Mucosa of stomach (tissue), 1 donor: ENCODE measurements around the gene PRG2.
A peak's percentile ranks its signal among the peaks of the same experiment; 100 is the strongest.

ENCODE experiments used
- H3K27me3 ChIP-seq: one replicate; pipeline ENCODE4 v1.7.0; 2013; ENCODE audit warnings: mild to moderate bottlenecking, low read length; ENCODE audit not compliant: control insufficient read depth, insufficient read depth
- H3K36me3 ChIP-seq: one replicate; pipeline ENCODE4 v1.7.0; 2013; ENCODE audit warnings: low read length; ENCODE audit not compliant: control insufficient read depth, insufficient read depth
- H3K4me1 ChIP-seq: one replicate; pipeline ENCODE4 v1.7.0; 2013; ENCODE audit warnings: mild to moderate bottlenecking, low read length; ENCODE audit not compliant: control insufficient read depth, insufficient read depth
- H3K4me3 ChIP-seq: one replicate; pipeline ENCODE4 v1.7.0; 2013; ENCODE audit warnings: low read length
- H3K9ac ChIP-seq: one replicate; pipeline ENCODE4 v1.7.0; 2013; ENCODE audit warnings: mild to moderate bottlenecking, low read length, moderate library complexity
- H3K9me3 ChIP-seq: one replicate; pipeline ENCODE4 v1.7.0; 2013; ENCODE audit warnings: mild to moderate bottlenecking, low read length, moderate library complexity; ENCODE audit not compliant: control insufficient read depth
- donor health status: Pancreatic carcinoma.

Gene PRG2

DNA sequence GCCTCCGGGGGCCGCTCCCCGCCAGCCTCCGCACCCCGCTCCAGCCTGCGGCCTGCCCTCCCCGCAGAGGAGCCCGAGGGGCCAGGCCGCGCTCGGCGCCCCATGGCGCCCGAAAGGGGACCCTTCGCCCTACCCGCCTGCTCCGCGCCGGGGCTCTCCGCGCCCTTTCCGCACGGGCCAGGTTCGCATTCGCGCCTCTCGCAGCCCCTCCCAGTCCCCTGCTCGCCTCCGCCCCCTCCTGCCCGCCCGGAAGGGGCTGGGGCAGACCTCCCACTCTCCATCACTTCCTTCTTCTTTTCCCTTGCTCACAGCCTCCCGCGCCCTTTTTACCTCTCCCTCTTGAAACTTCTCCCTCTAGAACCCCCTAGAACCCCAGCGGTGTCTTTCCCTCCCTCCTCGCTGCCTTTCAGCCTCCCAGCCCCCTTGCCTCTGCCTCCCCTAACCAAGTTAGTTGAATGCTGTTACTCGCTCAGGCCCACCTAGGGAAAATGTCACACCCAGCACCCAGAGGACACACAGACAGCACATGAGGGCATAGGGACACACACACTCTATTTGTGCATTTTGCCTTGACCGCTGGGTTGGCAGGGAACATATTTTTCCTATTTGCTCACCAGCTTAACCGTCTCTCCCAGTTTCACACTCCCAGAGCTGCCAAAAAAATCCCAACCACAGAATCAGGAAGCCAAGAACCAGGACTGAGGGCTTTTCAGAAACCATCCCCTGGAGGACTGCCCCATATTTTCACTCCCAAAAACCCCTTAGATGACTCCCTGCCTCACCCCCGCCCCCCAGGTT is 36.7 kb upstream of the PRG2 start, which contains the start of gene SLC43A3:
Gene SLC43A3 (minus strand): TSS at position 193 of the 798 bp plus-strand sequence. CDS start 949 bp downstream, outside the sequence.
- Histone ChIP-seq H3K9me3 (no peaks in the 10 kb centered on the region), H3K4me1 (peaks cover 34% of the 10 kb centered on the region), H3K9ac (peak within 1 kb of the TSS; percentile 76), H3K4me3 (peak within 1 kb of the TSS; percentile 29), H3K36me3 (no peaks in the 10 kb centered on the region), H3K27me3 (no peaks in the 10 kb centered on the region)

DNA sequence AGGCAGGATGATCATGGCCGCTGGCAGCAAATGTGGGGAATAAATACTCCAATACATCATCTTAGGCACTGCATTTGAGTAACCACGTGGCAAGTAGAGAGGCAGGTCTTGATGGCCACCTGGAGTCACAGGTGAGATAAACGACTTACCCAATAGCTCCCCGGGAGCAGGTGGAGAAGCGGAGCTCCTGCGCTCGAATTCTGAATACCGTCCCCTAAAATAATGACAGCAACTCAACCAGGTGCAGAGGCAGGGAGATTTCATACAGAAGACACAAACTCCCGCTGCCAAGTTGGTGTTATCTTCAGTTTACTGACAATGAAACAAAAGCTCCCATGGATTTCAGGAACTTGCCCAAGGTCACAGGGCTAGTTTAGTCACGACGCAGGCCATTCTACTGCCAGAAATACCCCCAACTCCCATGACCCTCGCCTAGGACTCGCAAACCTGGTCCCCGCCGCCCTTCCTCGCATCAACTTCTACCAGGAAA is 36.0 kb upstream of the PRG2 start:
- peak overlapping the region; percentile 29 for H3K4me3 ChIP-seq
- H3K9me3 ChIP-seq: no peaks in the 10 kb centered on the region
- peaks cover 34% of the 10 kb centered on the region for H3K4me1 ChIP-seq
- no peaks in the 10 kb centered on the region for H3K36me3 ChIP-seq
- H3K27me3 ChIP-seq: no peaks in the 10 kb centered on the region
- peak overlapping the region; percentile 76 for H3K9ac ChIP-seq

DNA sequence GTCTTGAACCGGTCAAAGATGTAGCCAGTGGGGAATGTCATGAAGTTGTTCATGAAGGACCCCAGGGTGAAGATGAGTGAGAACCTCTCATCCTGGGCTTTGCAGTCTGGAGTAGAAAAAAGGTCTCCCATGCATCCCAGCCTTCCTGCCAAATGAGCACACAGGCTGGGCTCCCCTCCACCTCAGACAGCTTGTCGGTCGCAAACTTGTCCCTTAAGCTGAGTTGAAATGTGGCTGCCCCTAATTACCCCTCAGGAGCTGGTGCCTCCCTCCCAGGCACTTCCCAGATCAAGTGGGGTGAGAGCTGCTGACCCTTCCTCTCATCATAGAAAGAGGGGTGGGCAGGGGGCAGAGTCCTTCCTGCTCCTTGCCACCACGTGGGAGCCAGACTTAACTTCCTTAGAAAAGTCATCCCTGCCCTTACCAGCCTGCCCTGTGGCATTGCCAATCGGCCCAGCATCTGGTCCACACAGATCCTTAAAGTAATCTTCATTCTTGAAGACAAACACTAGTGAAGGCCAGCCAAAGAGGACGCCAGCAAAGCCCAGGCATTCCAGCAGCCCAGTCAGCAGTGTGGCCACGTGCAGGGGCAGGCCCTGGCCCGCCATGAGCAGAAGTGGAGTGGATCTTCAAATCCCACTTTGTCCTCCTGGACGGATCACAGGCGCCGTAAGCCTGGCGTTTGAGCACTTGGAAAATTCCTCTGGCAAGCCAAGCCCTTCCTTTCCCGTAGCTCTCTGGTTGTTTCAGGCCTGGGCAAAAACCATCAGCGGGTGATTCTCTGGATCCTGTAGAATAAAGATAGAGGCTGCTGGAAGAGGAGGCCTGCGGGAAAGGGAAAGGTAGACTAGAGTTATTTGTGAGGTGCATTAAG is 35.4 kb upstream of the PRG2 start:
- Histone ChIP-seq H3K27me3 (no peaks in the 10 kb centered on the region), H3K9me3 (no peaks in the 10 kb centered on the region), H3K4me3 (no peak overlapping the region), H3K9ac (peak overlapping the region; percentile 76), H3K4me1 (peaks cover 34% of the 10 kb centered on the region), H3K36me3 (no peaks in the 10 kb centered on the region)

DNA sequence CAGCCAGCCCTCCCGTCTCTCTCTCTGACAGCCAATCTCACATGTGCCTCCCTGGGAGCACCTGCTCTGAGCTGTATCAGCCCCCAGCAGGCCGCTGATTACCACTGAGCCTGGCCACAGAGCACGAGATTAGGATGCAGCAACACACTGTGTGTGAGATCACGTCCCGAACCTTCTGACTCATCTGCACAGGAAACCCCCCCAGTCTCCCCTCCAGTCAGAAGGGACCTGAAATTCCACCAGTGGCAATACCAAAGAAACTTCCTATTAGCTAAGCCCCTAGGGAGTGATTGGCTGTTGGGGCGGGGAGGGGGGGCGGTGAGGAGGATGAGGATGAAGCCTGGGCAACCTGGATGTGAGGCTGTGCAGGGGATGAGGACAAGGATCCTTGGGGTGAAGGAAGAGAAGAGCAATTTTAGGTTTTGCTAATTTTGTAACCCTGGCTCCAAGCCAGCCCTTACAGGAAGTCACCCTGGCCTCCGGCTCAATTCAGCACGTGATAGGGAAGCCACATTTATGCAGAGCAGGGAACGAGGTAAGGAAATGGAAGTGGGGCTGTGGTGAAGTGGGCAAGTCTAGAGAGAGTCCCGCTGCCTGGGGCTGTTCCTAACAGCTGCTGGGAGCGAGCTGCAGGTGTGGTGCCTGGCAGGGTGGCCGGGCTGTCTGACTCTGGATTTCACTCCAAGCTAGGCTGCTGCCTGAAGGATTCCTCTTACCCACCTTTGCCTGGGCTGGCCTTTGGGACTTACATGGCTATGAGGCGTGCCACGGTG is 34.5 kb upstream of the PRG2 start:
- H3K4me3 ChIP-seq: no peak overlapping the region
- no peaks in the 10 kb centered on the region for H3K9me3 ChIP-seq
- H3K9ac ChIP-seq: no peak overlapping the region

DNA sequence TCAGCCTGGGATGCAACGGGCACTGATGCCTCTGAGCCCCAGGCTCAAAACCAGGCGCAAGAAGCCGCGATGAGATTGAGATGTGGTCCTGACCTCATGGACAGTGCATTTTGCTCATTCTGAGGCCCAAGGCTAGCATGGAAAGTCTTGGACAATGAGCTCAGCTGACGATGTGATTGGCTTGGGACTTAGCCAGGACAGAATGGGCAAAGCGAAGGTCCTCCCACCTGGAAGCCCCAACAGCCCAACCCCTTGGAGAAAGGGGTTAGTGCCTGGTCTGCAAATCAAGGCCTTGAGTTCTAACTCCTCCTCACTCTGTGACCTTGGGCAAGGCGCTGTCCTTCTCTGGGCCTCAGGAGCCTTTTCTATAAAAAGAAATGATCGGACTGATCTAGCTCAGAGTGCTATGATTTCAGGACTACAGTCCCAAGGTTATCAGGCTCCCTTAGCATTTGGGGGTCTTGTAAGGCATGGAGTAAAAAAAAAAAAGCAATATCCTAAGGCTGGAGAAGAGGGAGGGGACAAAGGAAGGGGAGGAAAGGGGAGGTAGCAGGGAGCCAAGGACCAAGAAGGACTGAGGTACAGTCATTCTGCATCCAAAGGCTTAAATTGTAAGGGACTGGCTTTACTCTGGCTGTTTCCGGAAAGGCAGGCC is 33.8 kb upstream of the PRG2 start:
- H3K9me3 ChIP-seq: no peaks in the 10 kb centered on the region
- H3K36me3 ChIP-seq: no peaks in the 10 kb centered on the region
- H3K9ac ChIP-seq: no peak overlapping the region
- peaks cover 29% of the 10 kb centered on the region for H3K4me1 ChIP-seq
- no peak overlapping the region for H3K4me3 ChIP-seq
- no peaks in the 10 kb centered on the region for H3K27me3 ChIP-seq

More for the DNA sequence above, 34.5 kb upstream of the PRG2 start:
- Histone ChIP-seq H3K27me3 (no peaks in the 10 kb centered on the region), H3K4me1 (peaks cover 34% of the 10 kb centered on the region), H3K36me3 (no peaks in the 10 kb centered on the region)

DNA sequence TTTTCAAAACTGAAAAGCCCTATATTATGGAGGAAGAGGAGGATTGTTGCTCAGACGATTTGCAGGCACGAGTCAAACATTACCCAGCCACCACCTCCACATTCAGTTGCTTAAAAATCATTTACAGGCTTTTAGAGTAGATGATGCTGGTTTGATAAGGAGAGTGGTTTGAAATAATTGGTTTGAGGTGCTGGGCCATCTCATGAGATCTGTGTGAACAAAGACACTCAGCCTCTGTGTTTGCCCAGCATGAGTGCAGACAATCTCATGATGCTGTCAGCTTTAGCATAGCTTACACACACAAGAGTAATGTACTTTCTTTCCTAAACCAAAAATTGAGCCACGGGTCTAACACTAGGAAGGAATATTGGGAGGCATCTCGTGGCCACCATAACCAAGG is 32.2 kb upstream of the PRG2 start:
- Histone ChIP-seq H3K9me3 (no peaks in the 10 kb centered on the region), H3K36me3 (peaks cover 2% of the 10 kb centered on the region), H3K4me1 (peaks cover 25% of the 10 kb centered on the region), H3K27me3 (no peaks in the 10 kb centered on the region), H3K9ac (no peak overlapping the region), H3K4me3 (no peak overlapping the region)

DNA sequence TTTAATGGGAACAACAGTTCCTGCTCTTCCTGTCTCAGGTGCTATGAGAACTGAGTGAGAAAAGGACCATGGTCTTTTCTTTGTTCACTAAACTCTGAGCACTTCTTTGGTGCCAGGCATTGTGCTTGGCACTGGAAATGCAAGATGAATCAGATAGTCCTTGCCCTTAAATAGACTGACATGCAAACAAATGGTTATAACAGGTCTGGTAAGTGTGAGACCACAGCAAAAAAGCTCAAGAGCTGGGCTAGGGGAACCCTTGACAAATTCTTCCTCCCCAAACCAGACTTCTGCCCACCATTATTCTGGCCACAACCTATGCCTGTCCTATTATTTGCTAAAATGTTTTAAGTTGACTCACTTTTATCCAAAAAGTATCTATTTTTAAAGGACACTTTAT is 31.4 kb upstream of the PRG2 start:
- H3K36me3 ChIP-seq: peaks cover 6% of the 10 kb centered on the region

DNA sequence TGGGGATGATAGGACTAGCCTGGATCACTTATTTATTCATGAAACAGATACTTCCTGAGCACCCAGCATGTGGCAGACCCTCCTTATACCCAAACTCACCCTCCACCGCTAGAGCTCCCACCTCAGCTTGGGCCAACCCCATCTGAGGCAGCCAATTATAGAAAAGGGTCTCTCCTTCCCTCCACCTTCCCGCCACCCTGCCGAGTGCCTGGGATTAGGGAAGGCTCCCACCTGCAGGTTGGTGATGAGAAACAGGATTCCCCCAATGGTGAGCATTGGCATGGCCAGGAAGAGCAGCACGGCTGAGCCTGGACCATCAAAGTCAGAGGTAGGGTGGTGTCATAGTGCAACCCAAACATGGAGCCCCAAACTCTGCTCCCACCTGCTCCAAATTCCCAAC is 30.6 kb upstream of the PRG2 start:
- H3K9me3 ChIP-seq: no peaks in the 10 kb centered on the region
- no peak overlapping the region for H3K4me3 ChIP-seq
- peaks cover 6% of the 10 kb centered on the region for H3K36me3 ChIP-seq
- H3K27me3 ChIP-seq: no peaks in the 10 kb centered on the region
- peaks cover 9% of the 10 kb centered on the region for H3K4me1 ChIP-seq
- H3K9ac ChIP-seq: no peak overlapping the region

More for the DNA sequence above, 31.4 kb upstream of the PRG2 start:
- Histone ChIP-seq H3K9ac (no peak overlapping the region), H3K4me1 (peaks cover 16% of the 10 kb centered on the region), H3K27me3 (no peaks in the 10 kb centered on the region), H3K9me3 (no peaks in the 10 kb centered on the region), H3K4me3 (no peak overlapping the region)

DNA sequence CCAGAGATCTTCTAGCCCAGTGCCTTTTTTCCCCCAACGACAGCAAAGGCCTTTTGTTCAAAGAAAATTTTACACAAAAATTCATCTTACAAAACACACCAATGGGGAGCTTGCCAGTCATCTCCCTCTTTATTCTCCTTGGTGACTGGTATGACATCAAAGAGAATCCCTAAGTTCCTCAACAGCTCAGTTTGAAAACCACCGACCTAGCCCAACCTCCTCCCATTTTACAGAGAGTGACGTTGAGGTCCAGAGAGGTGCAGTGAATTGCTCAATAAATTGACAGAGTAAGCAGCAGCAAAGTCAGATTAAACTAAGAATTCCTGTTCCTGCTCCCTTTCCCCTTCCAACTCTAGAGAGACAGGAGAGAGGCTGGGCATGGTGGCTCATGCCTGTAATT is 28.7 kb upstream of the PRG2 start:
- H3K9me3 ChIP-seq: no peaks in the 10 kb centered on the region
- H3K27me3 ChIP-seq: no peaks in the 10 kb centered on the region
- H3K36me3 ChIP-seq: peaks cover 6% of the 10 kb centered on the region
- H3K4me3 ChIP-seq: no peak overlapping the region
- no peak overlapping the region for H3K9ac ChIP-seq
- no peaks in the 10 kb centered on the region for H3K4me1 ChIP-seq

DNA sequence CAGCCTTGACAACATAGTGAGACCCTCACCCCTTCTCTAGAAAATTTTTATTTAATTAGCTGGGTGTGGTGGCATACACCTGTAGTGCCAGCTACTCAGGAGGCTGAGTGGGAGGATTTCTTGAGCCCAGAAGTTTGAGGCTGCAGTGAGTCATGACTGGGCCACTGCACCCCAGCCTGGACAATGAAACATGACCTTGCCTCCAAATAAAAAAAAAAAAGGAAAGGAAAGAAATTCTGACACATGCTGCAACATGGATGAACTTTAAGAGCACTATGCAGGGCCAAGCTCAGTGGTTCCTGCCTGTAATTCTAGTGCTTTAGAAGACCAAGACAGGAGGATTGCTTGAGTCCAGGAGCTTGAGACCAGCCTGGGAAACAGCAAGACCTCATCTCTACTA is 27.7 kb upstream of the PRG2 start:
- no peaks in the 10 kb centered on the region for H3K9me3 ChIP-seq
- H3K27me3 ChIP-seq: no peaks in the 10 kb centered on the region
- no peaks in the 10 kb centered on the region for H3K4me1 ChIP-seq
- H3K4me3 ChIP-seq: no peak overlapping the region
- peaks cover 6% of the 10 kb centered on the region for H3K36me3 ChIP-seq
- no peak overlapping the region for H3K9ac ChIP-seq

DNA sequence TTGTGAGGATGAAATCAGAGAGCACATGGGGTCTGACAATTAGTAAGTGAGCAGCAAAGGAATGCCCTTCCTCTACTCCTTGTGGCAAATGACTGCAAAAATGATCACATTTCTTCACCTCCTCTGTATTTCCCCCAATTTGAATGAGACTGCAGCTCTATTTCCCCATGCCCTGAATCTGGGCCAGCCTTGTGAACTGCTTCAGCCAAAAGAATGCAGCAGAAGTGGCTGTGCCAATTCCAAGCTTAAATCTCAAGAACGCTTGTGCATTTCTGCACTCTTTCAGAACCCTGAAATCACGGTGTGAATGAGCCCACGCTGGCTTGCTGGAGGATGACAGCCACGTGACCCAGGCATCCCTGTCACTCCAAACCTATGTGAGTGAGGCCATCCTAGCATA is 26.6 kb upstream of the PRG2 start:
- no peaks in the 10 kb centered on the region for H3K4me1 ChIP-seq
- H3K9me3 ChIP-seq: no peaks in the 10 kb centered on the region
- no peak overlapping the region for H3K9ac ChIP-seq
- peaks cover 6% of the 10 kb centered on the region for H3K36me3 ChIP-seq
- no peak overlapping the region for H3K4me3 ChIP-seq
- no peaks in the 10 kb centered on the region for H3K27me3 ChIP-seq
